COLO829 (cell line): ENCODE data around the gene BCHE.

Source experiments
- DNase-seq: peaks from one replicate; pipeline ENCODE4 v3.0.0; 2012; ENCODE audit warnings: low spot score

BCHE gene

DNA sequence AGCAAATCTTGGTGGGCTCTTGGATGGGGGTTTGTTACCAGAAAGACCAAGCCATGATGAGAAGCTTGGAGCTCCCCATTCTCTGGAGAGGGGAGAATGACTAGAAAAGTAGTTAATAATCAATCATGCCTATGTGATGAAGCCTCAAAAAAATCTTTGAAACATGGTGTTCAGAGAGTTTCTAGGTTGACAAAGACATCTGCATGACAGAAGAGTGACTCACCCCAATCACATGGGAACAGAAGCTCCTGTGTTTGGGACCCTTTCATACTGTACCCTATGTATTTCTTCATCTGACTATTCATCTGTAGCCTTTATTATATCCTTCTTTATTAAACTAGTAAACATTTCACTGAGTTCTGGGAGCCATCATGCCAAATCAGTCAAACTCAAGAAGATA lies 87.4 kb downstream of the BCHE start:
- peak; percentile 42 for DNase-seq

DNA sequence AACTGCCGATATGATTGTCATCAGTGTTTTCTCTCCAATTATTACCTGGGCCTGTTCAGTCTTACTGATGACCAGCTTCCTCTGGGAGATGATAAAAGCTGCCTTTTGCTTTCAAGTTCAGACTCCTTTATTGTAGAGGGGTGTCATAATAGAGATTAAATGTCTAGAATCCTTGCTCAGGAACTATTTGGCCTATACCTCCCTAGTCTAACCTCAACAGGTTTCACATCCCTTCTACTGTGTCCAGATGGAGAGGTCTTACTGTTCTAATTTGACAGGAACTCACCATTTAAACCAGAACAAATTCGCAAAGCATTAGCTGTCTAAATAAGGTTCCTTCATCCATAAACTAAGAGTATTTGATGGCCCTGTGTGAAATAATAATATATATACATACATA lies 88.0 kb downstream of the BCHE start:
- DNase-seq, result no peak

DNA sequence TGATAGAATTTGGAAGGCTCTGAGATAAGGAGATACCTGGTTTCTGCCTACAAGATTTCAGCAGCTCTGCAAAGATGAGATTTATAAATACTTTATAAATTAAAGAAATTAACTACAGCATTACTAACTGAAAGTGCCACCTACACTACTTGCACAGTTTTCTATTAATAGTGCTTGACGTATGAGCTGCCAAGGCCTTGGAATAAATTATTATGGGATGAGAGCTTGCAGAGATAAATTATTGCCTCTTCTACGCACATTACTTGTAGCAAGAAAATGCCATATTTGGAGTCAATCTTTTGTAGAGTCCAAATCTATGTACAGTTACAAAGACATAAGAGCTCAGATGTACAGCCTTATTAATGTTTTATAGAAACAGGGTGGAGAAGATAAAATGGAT lies 89.1 kb downstream of the BCHE start:
- no peak for DNase-seq

DNA sequence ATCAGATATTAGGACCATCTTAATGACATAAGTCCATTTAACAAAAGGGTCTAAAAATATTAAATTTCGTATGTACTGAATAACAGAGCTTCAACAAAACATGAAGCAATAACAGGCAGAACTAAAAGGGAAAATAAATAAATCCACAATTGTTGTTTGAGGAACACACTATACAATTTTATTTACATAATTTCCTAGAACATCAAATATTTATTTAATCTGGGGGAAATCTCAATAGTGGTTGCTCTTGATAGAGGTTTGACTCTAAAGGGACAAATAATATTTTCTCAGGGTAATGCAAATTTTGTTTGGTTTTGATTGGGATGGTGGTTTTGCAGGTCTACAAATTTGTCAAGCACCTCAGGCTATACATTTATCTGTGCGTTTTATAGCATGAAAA lies 90.3 kb downstream of the BCHE start:
- no peak for DNase-seq

DNA sequence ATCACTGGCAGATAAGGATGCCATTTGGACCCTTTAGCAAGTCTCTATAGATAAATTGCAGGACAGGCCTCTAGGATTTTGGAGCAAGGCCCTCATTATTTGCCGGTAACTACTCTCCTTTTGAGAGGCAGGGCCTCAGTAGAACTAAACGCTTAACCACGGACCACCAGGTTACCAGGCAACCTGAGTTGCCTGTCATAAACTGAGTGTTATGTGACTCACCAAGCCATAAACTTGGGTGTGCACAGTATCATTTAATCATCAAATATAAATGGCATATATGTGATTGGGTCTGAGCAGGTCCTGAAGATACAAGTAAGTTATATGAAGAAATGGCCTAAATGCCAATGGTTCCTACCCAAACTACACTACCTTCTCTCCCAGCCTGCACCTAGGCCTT lies 93.2 kb downstream of the BCHE start:
- no peak for DNase-seq

DNA sequence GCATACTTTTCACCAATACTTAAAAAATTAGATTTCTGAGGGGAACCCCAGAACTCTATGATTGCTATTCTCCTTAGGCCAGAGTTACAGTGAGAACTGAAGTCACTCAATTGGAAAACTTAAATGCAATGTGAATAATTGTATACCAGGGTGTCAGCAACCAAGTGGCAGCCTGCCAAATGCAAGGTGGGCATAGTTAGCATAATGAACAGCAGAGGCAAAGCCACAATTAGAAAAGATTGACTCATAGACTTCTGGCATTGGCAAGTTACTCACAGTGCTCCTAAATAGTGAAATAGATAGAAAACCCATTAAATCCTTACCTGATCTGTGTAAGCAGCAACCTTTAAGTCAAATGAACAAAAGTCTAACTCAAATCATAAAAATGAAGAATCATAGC lies 94.9 kb downstream of the BCHE start:
- DNase-seq, result no peak

DNA sequence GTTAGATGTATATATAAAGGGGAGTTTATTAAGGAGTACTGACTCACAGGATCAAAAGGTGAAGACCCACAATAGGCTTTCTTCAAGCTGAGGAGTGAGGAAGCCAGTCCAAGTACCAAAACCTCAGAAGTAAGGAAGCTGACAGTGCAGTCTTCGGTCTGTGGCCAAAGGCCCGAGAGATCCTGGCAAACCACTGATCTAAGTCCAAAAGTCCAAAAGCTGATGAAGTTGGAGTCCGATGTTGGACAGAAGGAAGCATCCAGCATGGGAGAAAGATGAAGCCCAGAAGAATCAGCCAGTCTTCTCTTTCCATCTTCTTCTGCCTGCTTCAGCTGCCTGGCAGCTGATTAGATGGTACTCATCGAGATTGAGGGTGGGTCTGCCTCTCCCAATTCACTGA lies 107.5 kb downstream of the BCHE start:
- DNase-seq, result no peak

DNA sequence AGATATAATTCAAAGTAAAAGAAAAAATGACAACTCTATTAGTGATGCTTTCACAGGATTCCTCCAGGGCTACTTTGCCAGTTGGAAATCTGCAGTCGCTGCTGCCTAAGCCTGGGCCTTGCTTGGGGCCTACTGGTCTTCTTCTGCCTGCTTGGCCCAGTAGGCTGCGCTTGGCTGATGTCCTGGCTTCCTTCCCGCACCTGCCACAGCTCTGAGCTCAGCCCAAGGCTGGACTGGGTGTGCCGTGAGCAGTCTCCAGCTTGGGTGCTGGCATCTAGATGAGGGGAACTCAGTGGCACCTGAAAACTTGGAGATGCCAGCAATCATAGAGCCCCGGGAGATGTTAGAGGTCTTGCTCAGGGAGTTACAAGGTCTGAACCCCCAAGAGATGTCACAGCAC lies 108.3 kb downstream of the BCHE start:
- no peak for DNase-seq

DNA sequence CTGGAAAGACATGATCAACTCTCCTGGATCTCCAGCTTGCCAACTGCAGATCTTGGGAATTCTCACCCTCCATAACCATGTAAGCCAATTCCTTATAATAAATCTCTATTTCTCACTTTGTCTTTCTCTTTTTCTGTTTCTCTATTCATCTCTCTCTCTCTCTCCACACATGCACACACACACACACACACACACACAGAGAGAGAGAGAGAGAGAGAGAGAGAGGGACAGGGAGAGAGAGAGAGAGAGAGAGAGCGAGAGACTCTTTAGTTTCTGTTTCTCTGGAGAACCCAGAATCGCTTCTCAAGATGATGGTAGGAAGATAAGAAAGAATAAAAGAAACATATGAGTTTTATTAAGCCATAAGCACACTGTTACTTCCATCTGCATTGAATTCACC lies 111.9 kb downstream of the BCHE start:
- no peak for DNase-seq
